Activated CD4-positive, alpha-beta T cell treated with anti-CD3 and anti-CD28 coated beads, Interleukin-10, Interleukin-2, amounts not matched to agents 100 ng/mL and 50 ng/mL, durations not matched to agents 16 hours and 8 hours (primary cell): ENCODE measurements around the gene TACC3.

Experiments
- DNase-seq: peaks from one replicate; pipeline ENCODE4 v3.0.0-alpha.2; 2020

The TACC3 gene

DNA sequence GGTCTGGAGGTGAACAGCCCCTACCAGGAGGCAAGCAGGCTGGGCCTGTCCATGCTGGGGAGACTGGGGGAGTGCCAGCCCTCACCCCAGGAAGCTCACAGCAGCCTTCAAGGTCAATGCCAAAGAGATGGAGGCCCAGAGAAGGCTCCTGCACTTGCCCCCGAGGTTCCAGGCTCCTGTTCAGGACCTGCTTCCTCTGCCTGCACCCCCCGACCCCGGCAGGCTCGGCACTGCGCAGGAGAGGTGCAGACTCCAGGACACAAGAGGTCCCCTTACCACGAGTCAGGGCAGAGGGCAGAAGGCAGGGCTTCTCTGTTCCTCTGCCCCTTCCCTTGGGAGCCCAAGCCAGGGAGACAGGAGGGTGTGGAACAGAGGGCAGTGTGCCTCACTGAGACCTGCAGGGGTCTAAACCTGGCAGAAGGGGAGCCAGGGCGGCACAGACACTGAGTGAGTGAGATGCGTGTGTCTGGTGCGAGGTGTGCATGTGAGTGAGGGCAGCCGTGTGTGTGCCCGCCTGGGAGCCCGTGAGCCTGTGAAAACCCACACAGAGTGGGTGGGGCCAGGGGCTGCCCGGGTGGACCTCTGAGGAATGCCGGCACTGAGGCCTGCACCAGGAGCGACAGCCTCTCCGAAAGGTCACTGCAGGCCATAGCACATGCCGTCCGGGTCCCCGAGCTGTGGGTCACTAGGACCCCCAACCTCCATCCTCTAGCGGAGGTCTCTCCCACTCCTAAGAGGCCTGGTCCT lies 41.1 kb downstream of the TACC3 start:
- no peak for DNase-seq

- DNase-seq = no peak
Observed at GRCh38 chr4:1763070-1763549, 41.8 kb downstream of the TACC3 start.

DNA sequence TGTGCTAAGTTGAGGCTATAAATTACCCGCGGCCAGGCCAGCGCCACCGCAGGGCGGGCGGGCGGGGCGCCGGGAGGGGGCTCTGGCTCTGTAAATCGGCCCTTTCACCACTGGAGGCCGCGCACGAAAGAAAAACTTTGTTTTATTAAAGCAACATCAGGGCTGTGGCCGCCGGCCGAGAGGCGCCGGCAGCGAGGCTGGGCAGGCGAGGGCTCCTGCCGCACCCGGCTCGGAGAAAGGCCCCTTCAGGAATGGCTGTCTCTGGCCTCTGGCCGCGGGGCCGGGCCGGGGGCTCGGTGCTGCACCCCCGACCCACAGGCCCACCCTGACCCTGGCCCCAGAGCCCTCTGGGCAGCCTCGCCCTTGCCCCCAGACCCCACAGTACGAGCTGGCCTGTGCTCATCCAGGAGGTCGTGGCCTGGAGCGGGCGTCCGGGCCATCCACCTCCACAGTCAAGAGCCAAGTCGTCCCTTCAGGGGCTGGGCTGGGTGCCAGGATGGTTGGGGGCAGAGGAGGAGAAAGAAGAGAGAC lies 42.3 kb downstream of the TACC3 start:
- no peak for DNase-seq

DNA sequence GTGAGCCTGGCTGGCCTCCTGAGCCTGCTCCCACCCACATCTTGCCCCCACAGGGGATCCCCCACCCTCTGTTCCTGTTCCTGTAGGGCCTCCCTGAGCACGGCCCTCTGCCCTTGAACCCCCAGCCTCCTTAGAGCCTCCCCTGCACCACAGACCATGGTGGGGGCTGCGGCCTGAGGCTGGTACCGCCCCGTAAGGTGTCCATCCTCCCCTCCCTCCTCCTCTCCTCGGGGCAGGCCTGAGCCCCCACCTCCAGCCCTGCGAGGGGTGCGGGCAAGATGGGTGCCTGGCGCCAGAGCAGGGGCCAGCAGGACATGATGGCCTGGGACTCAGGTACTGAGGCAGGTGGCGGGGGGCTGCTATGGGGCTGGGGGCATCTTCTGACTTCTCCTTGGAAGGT lies 43.3 kb downstream of the TACC3 start:
- no peak for DNase-seq

DNA sequence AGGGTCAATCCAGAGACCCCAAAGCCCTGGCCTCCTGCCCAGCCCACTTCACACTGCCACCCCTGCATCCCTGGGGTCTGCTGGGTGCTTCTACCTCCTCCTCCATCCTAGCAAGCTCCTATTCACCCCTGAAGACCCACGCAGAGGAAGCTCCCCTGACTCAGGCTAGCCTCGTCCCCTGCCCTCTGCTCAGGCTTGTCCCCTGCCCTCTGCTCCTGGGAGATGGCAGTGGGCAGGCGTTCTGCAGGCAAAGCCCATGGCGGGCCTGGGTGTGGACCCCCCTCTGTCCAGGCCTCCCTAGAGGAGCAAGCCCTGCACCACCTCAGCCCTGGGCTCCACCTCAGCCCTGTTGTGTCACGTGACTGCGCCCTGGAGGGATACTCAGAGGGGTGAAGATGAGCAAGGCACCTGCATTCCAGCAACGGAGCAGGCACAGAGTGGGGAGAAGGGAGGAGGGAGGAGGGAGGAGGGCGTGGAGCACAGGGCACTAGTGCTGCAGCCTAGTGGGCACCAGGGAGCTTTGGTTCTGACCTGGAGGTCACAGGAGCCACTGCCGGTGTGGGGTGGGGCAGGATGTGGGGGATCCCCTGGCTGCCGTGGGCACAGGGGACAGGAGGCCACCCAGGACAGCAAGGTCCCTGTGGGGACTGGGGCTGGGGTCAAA lies 44.2 kb downstream of the TACC3 start:
- no peak for DNase-seq

DNA sequence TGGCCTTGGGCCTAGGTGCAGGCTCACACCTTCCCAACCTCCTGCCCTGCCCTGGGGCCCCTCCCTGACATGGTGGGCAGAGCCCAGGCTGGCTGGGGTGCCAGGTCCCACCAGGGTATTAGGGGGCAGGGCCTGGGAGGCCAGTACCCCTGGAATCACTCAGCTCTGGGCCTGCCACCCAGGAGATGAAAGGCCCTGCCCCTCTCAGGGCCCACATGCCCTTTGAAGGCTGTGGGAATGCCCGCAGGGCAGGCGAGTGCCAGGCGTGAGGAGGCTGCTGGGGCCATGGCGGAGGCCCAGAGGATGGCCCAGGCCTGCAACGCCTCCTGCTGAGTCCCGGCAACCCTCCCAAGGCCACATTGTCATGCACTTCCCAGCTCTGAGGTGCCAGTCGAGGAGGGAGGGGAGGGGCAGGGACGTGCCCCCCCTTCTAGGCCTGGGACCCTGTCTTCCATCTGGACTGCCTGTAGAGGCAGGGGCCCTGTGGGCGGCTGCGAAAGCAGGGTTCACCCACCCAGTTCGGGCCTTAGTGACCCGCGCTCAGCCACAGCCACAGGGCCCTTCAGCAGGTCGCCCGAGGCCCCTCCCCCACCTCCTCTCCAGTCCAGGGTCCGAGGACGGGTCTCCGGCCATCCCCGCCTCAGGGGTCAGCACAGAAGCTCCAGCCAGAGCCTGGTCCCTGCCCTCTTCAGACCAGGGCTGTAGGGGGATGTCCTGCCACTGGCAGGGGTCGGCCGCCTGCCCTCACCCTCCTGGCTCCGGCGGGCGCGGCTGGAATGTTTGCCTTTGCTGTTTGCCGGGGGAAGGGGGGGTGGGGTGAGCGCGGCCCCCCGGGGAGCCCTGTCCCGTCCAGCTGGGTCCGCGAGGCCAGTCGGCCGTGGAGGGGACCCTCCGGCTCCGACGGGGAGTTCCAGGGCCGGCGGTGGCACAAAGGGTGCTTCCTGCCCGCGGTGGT lies 45.1 kb downstream of the TACC3 start:
- DNase-seq = no peak

DNA sequence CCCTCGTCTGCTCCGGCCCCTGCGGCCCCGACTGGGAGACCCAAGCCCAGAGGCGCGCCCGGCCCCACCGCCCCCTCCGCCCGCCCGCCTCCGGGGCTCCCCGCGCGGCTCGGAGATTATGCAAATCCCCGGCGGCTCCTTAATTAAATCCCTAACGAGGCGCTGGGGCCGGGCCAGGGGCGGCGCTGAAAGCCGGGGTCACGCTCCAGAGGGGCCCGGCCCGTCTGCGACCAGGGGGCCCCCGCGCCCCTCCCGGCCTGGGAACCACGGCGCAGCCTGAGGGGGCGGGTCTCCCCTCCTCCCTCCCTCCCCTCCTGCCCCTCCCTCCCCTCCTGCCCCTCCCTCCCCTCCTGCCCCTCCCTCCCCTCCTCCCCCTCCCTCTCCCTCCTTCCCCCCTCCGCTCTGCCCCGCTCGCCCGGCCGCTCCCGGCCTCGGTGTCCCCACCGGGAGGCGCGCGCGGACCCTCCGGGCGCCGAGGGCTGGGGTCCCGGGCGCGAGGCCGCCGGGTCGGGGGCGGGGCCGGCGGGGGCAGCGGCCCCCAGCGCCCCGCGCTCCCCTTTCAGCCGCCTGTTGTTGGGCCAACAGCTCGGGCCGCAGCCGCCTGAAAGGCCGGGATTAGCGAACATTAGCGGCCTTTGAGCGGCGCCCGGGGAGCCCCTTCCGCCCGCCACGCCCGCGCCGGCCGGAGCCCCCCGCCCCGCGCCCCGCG lies 45.9 kb downstream of the TACC3 start:
- DNase-seq = no peak

GRCh38 chr4:1767770-1768366 lies 46.5 kb downstream of the TACC3 start:
- DNase-seq = no peak

DNA sequence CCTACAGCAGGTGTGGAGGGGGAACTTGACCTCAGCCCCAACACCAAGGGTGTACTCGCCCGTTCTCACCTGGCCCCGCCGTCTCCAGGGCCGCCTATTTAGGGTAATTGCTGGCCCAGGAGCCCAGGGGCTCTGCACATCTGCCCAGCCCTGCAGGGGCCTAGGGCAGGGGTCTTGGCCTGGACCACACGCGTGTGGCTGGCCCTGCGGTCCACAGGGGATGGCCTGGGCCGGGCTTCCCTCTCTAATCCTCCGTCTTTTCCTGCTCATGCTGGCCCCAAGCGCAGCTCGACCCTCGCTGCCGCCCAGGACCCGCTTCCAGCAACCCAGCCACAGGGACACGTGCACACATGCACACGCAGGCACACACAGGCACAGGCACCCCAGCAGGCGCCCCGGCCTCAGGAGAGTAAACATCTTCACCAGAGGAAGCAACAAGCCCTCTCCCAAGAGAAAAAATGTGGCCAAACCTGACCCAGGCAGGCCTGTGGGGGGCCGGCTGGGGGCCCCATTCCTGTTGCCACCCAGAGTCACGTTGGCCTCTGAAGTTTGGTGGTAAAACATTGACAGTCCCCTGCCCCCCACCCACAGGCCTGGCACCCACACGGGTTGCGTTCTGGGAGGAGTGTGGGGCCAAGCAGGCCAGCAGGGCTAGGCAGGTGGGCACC lies 47.2 kb downstream of the TACC3 start:
- no peak for DNase-seq

- DNase-seq = no peak
Observed at GRCh38 chr4:1769692-1770091, 48.4 kb downstream of the TACC3 start.

- no peak for DNase-seq
Observed at GRCh38 chr4:1770245-1770644, 48.9 kb downstream of the TACC3 start.

DNA sequence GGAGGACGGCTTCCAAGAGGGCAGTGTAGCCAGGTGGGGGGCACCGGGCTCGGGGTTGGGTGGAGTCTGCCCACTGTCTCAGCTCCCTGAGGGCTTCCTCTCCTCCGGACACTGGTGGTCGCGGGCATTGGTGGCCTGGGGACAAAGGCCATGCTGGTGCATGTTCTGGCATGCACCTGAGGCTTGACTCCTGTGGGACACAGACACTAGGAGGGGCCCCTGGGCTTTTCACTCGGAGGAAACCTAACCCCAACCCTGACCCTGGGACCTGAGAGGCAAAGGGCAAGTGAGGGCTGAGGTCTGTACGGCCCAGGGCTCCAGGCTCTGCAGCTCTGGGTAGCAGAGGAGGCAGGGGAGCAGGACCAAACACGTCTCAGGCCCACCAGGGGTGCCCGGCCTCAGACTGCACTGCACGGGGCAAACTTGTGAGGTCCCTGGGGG lies 49.5 kb downstream of the TACC3 start:
- no peak for DNase-seq

DNA sequence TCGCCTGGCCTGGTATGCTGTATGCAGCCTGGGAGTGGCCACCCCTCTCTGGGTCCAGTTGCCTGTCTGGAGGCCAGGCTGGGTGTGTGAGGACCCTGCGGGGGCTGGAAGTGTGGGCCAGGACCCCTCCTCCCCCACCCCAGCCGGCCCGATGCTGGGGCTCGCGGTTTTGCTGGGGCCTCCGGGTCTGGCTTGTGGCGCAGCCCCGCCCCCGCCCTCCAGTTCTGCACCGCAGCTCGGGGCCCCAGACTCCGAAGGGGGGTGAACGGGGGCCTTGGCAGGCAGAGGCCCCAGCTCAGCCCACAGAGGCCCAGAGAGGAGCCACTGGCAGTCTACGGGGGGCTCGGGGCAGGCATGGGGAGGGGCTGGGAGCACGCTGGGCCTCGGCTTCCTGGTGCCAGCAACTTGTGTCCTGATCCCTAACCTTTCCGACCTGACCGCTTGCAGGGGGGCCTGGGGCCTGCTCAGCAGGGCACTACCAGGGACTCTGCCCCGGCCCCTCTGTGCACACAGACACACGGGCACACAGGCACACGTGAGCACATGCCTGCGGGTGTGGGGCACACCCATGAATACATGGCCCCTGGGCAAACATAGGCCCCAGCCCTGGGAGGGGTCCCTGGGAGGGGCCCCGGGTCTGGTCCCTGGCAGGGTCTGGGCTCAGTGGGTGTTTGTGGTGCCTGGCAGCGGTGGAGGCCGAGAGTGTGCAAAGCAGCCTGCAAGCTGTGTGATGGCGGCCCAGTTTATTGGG lies 50.4 kb downstream of the TACC3 start:
- no peak for DNase-seq

GRCh38 chr4:1772853-1773538 lies 51.7 kb downstream of the TACC3 start:
- no peak for DNase-seq

DNA sequence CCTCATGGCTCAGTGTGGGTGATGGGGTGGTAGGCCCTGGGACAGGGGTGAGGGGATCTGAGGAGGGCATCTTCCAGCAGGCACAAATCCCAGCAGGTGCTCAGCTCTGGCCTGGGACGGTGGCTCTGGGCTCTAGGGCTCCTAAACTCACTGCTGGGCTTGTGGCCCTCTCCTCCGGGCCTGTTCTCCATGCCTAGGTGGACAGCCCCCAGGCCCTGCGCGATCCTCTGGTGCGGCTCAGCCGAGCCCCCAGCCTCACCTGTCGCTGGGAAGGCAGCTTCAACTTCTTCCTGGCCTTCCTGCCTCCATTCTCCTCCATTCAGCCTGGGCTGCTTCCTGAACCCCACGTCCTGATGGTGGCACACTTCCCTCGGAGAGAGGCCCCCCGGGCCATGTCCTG lies 52.4 kb downstream of the TACC3 start:
- DNase-seq = no peak

- DNase-seq = no peak
Observed at GRCh38 chr4:1775731-1776500, 54.6 kb downstream of the TACC3 start.

DNA sequence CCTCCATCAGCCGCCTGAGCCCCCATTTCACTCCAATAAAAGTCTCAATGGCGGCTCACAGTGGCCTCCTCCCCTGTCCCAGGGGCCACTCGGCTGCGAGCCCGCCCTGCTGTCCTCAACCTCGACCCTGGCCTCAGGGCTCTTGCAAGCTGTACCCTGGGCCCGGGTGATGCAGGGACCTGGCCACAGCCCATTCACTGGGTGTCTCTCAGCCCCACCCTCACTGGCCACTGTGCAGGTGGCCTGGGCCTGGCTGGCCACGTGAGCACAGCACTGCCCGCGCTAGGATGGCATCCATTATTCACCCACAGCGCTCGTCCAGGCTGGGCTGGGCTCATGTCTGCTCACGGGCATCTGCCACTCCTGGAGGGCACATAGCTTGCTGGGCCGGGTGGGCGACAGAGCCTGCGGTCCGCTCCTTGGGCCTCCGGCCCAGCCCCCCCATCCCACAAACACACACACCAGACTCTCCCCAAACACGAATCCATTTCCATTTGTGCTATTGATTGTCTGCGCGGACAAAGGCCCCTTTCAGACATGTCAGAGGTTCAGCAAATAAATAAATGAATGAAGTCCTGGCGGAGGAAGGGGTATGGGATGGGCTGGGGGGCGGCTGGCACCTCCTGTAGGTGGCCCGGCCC lies 55.3 kb downstream of the TACC3 start:
- no peak for DNase-seq

- no peak for DNase-seq
Observed at GRCh38 chr4:1777822-1778641, 56.7 kb downstream of the TACC3 start.
